Spleen (tissue), 7 donors: Measurements from ENCODE around the gene XG.
"Not testable (repeated sequence)": the region's sequence is repeated elsewhere in the genome, so short reads cannot be mapped to it uniquely, and the experiment has no call there.

ENCODE experiments used
- POLR2A ChIP-seq, 3 donors: fragments of 450-650 bp; IDR thresholded peaks; one replicate each; pipeline ENCODE4 v1.5.1; 2017; ENCODE audit warnings: antibody characterized with exemption in 3 of 3, mild to moderate bottlenecking in 1 of 3
- TF ChIP-seq, protein P1 (sequence below), 11 experiments: fragments of 200-600 bp in 7 of 11; fragments of 450-650 bp in 4 of 11; sonication (generic) in 4 of 11; IDR thresholded peaks in 8 of 11; conservative IDR thresholded peaks in 3 of 11; 1 replicate in 7 of 11; 2 replicates in 4 of 11; pipeline versions ENCODE4 v1.4.0 to v1.8.0; 2016 to 2021; ENCODE audit warnings: antibody characterized with exemption in 11 of 11, inconsistent platforms in 4 of 11, mild to moderate bottlenecking in 1 of 11
- donor health status: DM: no; HTN: no; CAD: no; lungs with moderate emphysema.
- donor health status: DM: no; HTN: no; CAD: no.
- donor health status: DM: no; HTN: no; CAD: no.

DNA sequence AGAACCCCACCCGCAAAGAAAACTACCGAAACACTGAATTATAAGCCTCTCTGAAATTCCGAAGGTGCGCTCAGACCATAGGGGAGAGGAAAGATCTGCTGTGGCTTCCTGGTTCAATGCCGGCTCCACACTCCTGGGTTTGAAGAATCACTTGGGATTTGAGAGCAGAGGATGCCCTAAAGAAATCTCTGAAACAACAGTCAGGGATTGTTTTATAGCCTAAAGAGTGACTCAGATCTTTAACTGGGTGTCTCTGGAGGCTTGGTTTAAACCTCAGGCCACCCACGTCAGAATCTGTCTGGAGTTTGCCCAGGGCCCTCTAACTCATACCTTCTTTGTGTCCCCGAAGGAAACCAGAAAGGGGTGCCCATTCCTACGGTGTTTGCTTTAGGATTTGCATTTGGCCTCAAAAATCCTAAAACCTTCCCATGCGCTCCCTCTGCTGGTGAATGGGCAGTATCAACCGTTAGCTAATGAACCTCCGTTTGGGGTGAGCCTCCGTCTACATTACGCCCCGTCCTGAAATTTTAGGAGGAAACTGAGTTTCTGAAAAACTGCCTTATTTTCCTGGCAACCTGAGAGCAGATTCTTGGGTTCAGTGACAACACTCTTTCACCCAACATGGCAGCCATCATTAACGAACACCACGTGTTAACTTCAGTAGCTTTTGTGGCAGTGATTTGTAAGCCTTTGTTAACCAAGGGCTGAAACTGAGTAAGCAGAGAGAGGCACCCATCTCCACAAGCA is 60.5 kb downstream of the XG start:
- TF ChIP-seq POLR2A (IDR thresholded peaks at IDR 0.05): not testable (repeated sequence)
- TF ChIP-seq, protein P1, sequence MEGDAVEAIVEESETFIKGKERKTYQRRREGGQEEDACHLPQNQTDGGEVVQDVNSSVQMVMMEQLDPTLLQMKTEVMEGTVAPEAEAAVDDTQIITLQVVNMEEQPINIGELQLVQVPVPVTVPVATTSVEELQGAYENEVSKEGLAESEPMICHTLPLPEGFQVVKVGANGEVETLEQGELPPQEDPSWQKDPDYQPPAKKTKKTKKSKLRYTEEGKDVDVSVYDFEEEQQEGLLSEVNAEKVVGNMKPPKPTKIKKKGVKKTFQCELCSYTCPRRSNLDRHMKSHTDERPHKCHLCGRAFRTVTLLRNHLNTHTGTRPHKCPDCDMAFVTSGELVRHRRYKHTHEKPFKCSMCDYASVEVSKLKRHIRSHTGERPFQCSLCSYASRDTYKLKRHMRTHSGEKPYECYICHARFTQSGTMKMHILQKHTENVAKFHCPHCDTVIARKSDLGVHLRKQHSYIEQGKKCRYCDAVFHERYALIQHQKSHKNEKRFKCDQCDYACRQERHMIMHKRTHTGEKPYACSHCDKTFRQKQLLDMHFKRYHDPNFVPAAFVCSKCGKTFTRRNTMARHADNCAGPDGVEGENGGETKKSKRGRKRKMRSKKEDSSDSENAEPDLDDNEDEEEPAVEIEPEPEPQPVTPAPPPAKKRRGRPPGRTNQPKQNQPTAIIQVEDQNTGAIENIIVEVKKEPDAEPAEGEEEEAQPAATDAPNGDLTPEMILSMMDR (IDR thresholded peaks at IDR 0.05 in 8 of 11, conservative IDR thresholded peaks at IDR 0.05 in 3 of 11): peak; percentile 22 to 73 (median 58)
